ENCODE results near the gene HSD17B1. TPM values are rescaled to one million over a fixed set of nuclear protein-coding genes. Genes with fewer than 3 reads are reported as not detected.

The HSD17B1 gene
- total RNA-seq, 1 experiment from 2014 or later = 18.1 TPM

GRCh38 chr17:42520540-42520951 is 32.2 kb upstream of the HSD17B1 start:
- no peak for DNase-seq (ENCODE audit: unreplicated experiment)
- peak; percentile 47 for TF ChIP-seq CTCF (IDR thresholded peaks at IDR 0.05; ENCODE audit: unreplicated experiment)
- intact Hi-C loops (cut with micrococcal nuclease) = no loop called here
- Mint-ChIP-seq H3K27ac (ENCODE audit: low read depth, unreplicated experiment) (peak overlapping the region; percentile 98), H3K4me3 (ENCODE audit: unreplicated experiment) (peak overlapping the region; percentile 47), H3K9me3 (ENCODE audit: unreplicated experiment) (no peaks in the 10 kb centered on the region), H3K27me3 (ENCODE audit: insufficient read depth, unreplicated experiment) (no peaks in the 10 kb centered on the region), H3K4me1 (ENCODE audit: insufficient read depth, unreplicated experiment) (peaks cover 51% of the 10 kb centered on the region), H3K36me3 (ENCODE audit: insufficient read depth, unreplicated experiment) (peaks cover 18% of the 10 kb centered on the region)
- BruUV-seq (replicated peaks) = no TSS peak
- ChIA-PET POLR2A (interaction anchor here (0.6 to 4.1 kb wide), 18 partner anchors 10 to 1793 kb away, joined by 3 to 48 read pairs (median 6); partner anchors contain the start of genes CAVIN1, DNAJC7, NAGLU and STAT3), CTCF (interaction anchor here (0.5 to 2.6 kb wide), 11 partner anchors 13 to 304 kb away, joined by 3 to 10 read pairs (median 4); partner anchors contain the start of genes BECN1 and PSMC3IP)

DNA sequence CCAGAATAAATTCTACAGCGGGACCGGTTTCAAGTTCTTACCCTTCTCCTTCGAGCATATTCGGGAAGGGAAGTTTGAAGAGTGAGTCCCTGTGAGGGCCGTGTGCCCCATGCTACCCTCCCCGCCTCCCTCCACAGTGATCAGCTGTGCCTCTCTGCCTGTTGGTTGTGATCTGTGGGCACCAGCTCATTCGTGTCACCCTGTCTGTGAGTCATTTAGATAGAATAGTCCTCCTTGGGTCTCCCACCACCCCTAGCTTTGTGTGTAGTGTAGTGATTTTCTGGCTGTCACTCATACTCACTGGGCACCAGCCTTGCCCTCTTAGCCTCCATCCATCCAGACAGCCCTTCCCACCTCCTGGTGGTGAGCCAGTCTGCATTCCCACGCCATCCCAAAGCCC is 31.7 kb upstream of the HSD17B1 start:
- H3K9me3 Mint-ChIP-seq (ENCODE audit: unreplicated experiment) = no peaks in the 10 kb centered on the region
- TF ChIP-seq CTCF (IDR thresholded peaks at IDR 0.05; ENCODE audit: unreplicated experiment) = no peak
- H3K4me3 Mint-ChIP-seq (ENCODE audit: unreplicated experiment) = no peak overlapping the region
- peak overlapping the region; percentile 98 for H3K27ac Mint-ChIP-seq (ENCODE audit: low read depth, unreplicated experiment)
- POLR2A ChIA-PET = interaction anchor here (0.6 to 4.1 kb wide), 8 partner anchors 15 to 1793 kb away, joined by 3 to 48 read pairs (median 16); partner anchors contain the start of genes CAVIN1 and NAGLU
- no peak for DNase-seq (ENCODE audit: unreplicated experiment)
- peaks cover 18% of the 10 kb centered on the region for H3K36me3 Mint-ChIP-seq (ENCODE audit: insufficient read depth, unreplicated experiment)
- intact Hi-C loops (cut with micrococcal nuclease) = no loop called here
- no TSS peak for BruUV-seq (replicated peaks)
- CTCF ChIA-PET = interaction anchor here (0.5 to 2.6 kb wide), 4 partner anchors 76 to 199 kb away, joined by 3 to 10 read pairs (median 5); no protein-coding TSS in a partner anchor
- no peaks in the 10 kb centered on the region for H3K27me3 Mint-ChIP-seq (ENCODE audit: insufficient read depth, unreplicated experiment)
- peaks cover 51% of the 10 kb centered on the region for H3K4me1 Mint-ChIP-seq (ENCODE audit: insufficient read depth, unreplicated experiment)

GRCh38 chr17:42521666-42522262 is 31.0 kb upstream of the HSD17B1 start:
- Mint-ChIP-seq H3K4me1 (ENCODE audit: insufficient read depth, unreplicated experiment) (peaks cover 51% of the 10 kb centered on the region), H3K27me3 (ENCODE audit: insufficient read depth, unreplicated experiment) (no peaks in the 10 kb centered on the region), H3K4me3 (ENCODE audit: unreplicated experiment) (no peak overlapping the region), H3K9me3 (ENCODE audit: unreplicated experiment) (no peaks in the 10 kb centered on the region), H3K36me3 (ENCODE audit: insufficient read depth, unreplicated experiment) (peaks cover 13% of the 10 kb centered on the region), H3K27ac (ENCODE audit: low read depth, unreplicated experiment) (peak overlapping the region; percentile 98)
- POLR2A ChIA-PET = interaction anchor here (1.5 kb wide), 1 partner anchor 99 kb away, joined by 4 read pairs; the partner anchor contains the start of gene CAVIN1
- intact Hi-C loops (cut with micrococcal nuclease) = no loop called here
- DNase-seq (ENCODE audit: unreplicated experiment) = no peak
- TF ChIP-seq CTCF (IDR thresholded peaks at IDR 0.05; ENCODE audit: unreplicated experiment) = no peak
- CTCF ChIA-PET = no interaction called here
- BruUV-seq (replicated peaks) = no TSS peak

DNA sequence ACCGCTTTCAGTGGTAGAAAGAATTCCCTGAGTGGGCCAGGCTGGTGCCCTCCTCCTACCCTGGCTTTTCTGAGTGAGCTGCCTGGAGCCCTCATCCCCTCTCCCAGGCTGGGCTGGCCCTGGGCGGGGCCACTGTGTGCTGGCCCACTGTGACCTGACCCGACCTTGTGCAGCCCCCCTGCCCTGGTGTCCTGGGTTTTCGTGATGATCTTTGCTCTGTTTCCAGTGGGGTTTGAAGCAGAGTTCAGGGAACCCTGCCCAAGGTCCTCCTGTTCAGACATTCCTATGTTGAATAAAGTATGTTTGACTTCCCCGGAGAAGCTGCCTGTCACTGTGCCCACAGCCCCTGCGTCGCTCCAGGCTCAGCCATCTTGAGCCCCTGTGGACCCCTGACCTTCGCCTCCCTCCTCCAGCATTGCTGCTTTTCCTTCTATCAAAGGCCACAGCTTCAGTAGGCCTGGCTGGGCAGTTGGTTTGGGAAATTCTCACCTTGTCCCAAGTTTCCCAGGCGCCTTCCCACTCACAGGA is 30.4 kb upstream of the HSD17B1 start:
- Mint-ChIP-seq H3K4me3 (ENCODE audit: unreplicated experiment) (no peak overlapping the region), H3K4me1 (ENCODE audit: insufficient read depth, unreplicated experiment) (peaks cover 55% of the 10 kb centered on the region), H3K9me3 (ENCODE audit: unreplicated experiment) (no peaks in the 10 kb centered on the region), H3K27ac (ENCODE audit: low read depth, unreplicated experiment) (peak overlapping the region; percentile 98), H3K36me3 (ENCODE audit: insufficient read depth, unreplicated experiment) (peaks cover 7% of the 10 kb centered on the region), H3K27me3 (ENCODE audit: insufficient read depth, unreplicated experiment) (no peaks in the 10 kb centered on the region)
- POLR2A ChIA-PET = interaction anchor here (1.5 kb wide), 1 partner anchor 99 kb away, joined by 4 read pairs; the partner anchor contains the start of gene CAVIN1
- DNase-seq (ENCODE audit: unreplicated experiment) = no peak
- CTCF ChIA-PET = no interaction called here
- intact Hi-C loops (cut with micrococcal nuclease) = no loop called here
- no peak for TF ChIP-seq CTCF (IDR thresholded peaks at IDR 0.05; ENCODE audit: unreplicated experiment)
- no TSS peak for BruUV-seq (replicated peaks)

Data from MCF 10A (cell line).